Naive thymus-derived CD8-positive, alpha-beta T cell (primary cell): ENCODE data around the gene CRTC2. TPM values are rescaled to one million over a fixed set of nuclear protein-coding genes. Genes with fewer than 3 reads are reported as not detected.
"Not testable (repeated sequence)": the region's sequence is repeated elsewhere in the genome, so short reads cannot be mapped to it uniquely, and the experiment has no call there.

ENCODE experiments used
- ATAC-seq, 2 donors: fragments of 150-1000 bp; cut with Tn5 transposase in 1 of 2; sonication (Bioruptor Pico), chemical (Tn5 transposase) in 1 of 2; 1 replicate in 1 of 2; 2 replicates in 1 of 2; pipeline ENCODE4 v1.10.0; 2021; ENCODE audit warnings: mild to moderate bottlenecking in 2 of 2, moderate library complexity in 2 of 2
- POLR2A ChIA-PET: fragments of 350-600 bp; sonication (Branson Sonifier 250); formaldehyde crosslinking; loops from one replicate; lab custom pipeline; 2021; ENCODE audit warnings: antibody characterized with exemption; lab: Charles Lee
- DNase-seq, 10 donors: peaks; one replicate each; pipeline versions ENCODE4 v3.0.0 to v3.0.0-alpha.2; 2020 to 2022
- H3K27ac Mint-ChIP-seq, 10 donors: one replicate each; pipeline ENCODE4 v1.8.0; 2020 to 2022; ENCODE audit warnings: mild to moderate bottlenecking in 10 of 10, mixed read lengths in 10 of 10, moderate library complexity in 4 of 10, inconsistent platforms in 1 of 10
- H3K27me3 Mint-ChIP-seq, 5 donors: one replicate each; pipeline ENCODE4 v1.8.0; 2021 to 2022; ENCODE audit warnings: mixed read lengths in 5 of 5
- H3K36me3 Mint-ChIP-seq, 3 donors: one replicate each; pipeline ENCODE4 v1.8.0; 2020 to 2022; ENCODE audit warnings: mixed read lengths in 3 of 3, mild to moderate bottlenecking in 2 of 3, inconsistent platforms in 1 of 3
- H3K4me1 Mint-ChIP-seq, 4 donors: one replicate each; pipeline ENCODE4 v1.8.0; 2021 to 2022; ENCODE audit warnings: mixed read lengths in 4 of 4
- H3K4me3 Mint-ChIP-seq, 10 donors: one replicate each; pipeline ENCODE4 v1.8.0; 2020 to 2022; ENCODE audit warnings: mild to moderate bottlenecking in 10 of 10, mixed read lengths in 10 of 10, moderate library complexity in 6 of 10, inconsistent platforms in 1 of 10
- H3K9me3 Mint-ChIP-seq, 9 donors: one replicate each; pipeline ENCODE4 v1.8.0; 2020 to 2022; ENCODE audit warnings: mixed read lengths in 9 of 9, mild to moderate bottlenecking in 3 of 9, inconsistent platforms in 1 of 9, moderate library complexity in 1 of 9
- polyA plus RNA-seq, 3 donors: library from polyadenylated mRNA; unstranded; fragments of 300-500 nt; fragmentation: Illumina TruSeq; gene quantifications; one replicate each; pipeline ENCODE4 v1.2.3, GENCODE V29; 2021
- total RNA-seq, 8 experiments: library from RNA in 2 of 8; stranded (reverse) in 2 of 8; gene quantifications; one replicate each; pipeline ENCODE4 v1.2.3 and lab custom pipeline; 2021 to 2026

Gene CRTC2
- total and polyA plus RNA-seq, 5 experiments from 2014 or later = 21.4 to 147 (median 49.6) TPM

- H3K36me3 Mint-ChIP-seq = peaks cover 0 to 14% (median 0%) of the 10 kb centered on the region in 3 donors
- peak; percentile 92 for ATAC-seq
- H3K4me1 Mint-ChIP-seq = peaks cover 25 to 56% (median 45%) of the 10 kb centered on the region in 4 donors
- POLR2A ChIA-PET = interaction anchor here (0.5 to 12.6 kb wide), 27 partner anchors 9 to 413 kb away, joined by 3 to 211 read pairs (median 5); partner anchors contain the start of genes CHTOP, CREB3L4, CRTC2 and DENND4B
- peak within 1 kb of the TSS; percentile 80 to 97 (median 94) for H3K4me3 Mint-ChIP-seq
- peak within 1 kb of the TSS; percentile 93 to 99 (median 97) for H3K27ac Mint-ChIP-seq
- peaks cover 0 to 2% (median 0%) of the 10 kb centered on the region in 9 donors for H3K9me3 Mint-ChIP-seq
- DNase-seq = peak; percentile 94 to 100 (median 99)
- peaks cover 0 to 3% (median 0%) of the 10 kb centered on the region in 5 donors for H3K27me3 Mint-ChIP-seq
Observed at GRCh38 chr1:153922972-153923925, 35.2 kb downstream of the CRTC2 start, which contains the start of gene GATAD2B. TSS of gene GATAD2B (minus strand) at chr1:153922972. CDS start at chr1:153828347, 94,625 bp downstream.

- DNase-seq = peak in 5 of 10 donors; percentile 23 to 57 (median 52)
- H3K4me3 Mint-ChIP-seq = peak overlapping the region; percentile 80 to 97 (median 94)
Observed at GRCh38 chr1:153922076-153922971, 36.1 kb downstream of the CRTC2 start.

GRCh38 chr1:153921803-153922075 is 36.7 kb downstream of the CRTC2 start:
- H3K9me3 Mint-ChIP-seq = peaks cover 0 to 2% (median 0%) of the 10 kb centered on the region in 9 donors
- peaks cover 0 to 25% (median 0%) of the 10 kb centered on the region in 3 donors for H3K36me3 Mint-ChIP-seq
- DNase-seq = peak in 2 of 10 donors; percentile 7 to 15
- peak overlapping the region; percentile 80 to 97 (median 92) for H3K4me3 Mint-ChIP-seq
- ATAC-seq = no peak
- POLR2A ChIA-PET = interaction anchor here (0.6 to 12.6 kb wide), 16 partner anchors 11 to 299 kb away, joined by 3 to 211 read pairs (median 4); partner anchors contain the start of genes CREB3L4, CRTC2, DENND4B and JTB
- peak overlapping the region; percentile 79 to 98 (median 94) for H3K27ac Mint-ChIP-seq
- H3K4me1 Mint-ChIP-seq = peaks cover 27 to 64% (median 53%) of the 10 kb centered on the region in 4 donors
- H3K27me3 Mint-ChIP-seq = peaks cover 0 to 3% (median 0%) of the 10 kb centered on the region in 5 donors

More at GRCh38 chr1:153922076-153922971, 36.1 kb downstream of the CRTC2 start:
- Mint-ChIP-seq H3K4me1 (peaks cover 27 to 62% (median 50%) of the 10 kb centered on the region in 4 donors), H3K9me3 (peaks cover 0 to 2% (median 0%) of the 10 kb centered on the region in 9 donors), H3K27me3 (peaks cover 0 to 3% (median 0%) of the 10 kb centered on the region in 5 donors), H3K27ac (peak overlapping the region; percentile 93 to 99 (median 97)), H3K36me3 (peaks cover 0 to 23% (median 0%) of the 10 kb centered on the region in 3 donors)
- peak; percentile 1 to 26 for ATAC-seq
- POLR2A ChIA-PET = interaction anchor here (0.5 to 12.6 kb wide), 26 partner anchors 11 to 298 kb away, joined by 3 to 211 read pairs (median 4); partner anchors contain the start of genes CREB3L4, CRTC2, DENND4B and JTB

GRCh38 chr1:153921080-153921802 is 37.2 kb downstream of the CRTC2 start:
- POLR2A ChIA-PET = interaction anchor here (0.7 to 12.6 kb wide), 11 partner anchors 10 to 300 kb away, joined by 3 to 211 read pairs (median 7); partner anchors contain the start of genes CREB3L4, CRTC2, DENND4B and JTB
- peak overlapping the region; percentile 80 to 97 (median 92) for H3K4me3 Mint-ChIP-seq
- H3K9me3 Mint-ChIP-seq = peaks cover 0 to 2% (median 0%) of the 10 kb centered on the region in 9 donors
- peaks cover 0 to 27% (median 0%) of the 10 kb centered on the region in 3 donors for H3K36me3 Mint-ChIP-seq
- ATAC-seq (no peak), DNase-seq (no peak)
- H3K27me3 Mint-ChIP-seq = peaks cover 0 to 3% (median 0%) of the 10 kb centered on the region in 5 donors
- peak overlapping the region; percentile 79 to 98 (median 94) for H3K27ac Mint-ChIP-seq
- peaks cover 28 to 66% (median 56%) of the 10 kb centered on the region in 4 donors for H3K4me1 Mint-ChIP-seq

- Mint-ChIP-seq H3K36me3 (peaks cover 0 to 36% (median 0%) of the 10 kb centered on the region in 3 donors), H3K4me1 (peaks cover 30 to 67% (median 62%) of the 10 kb centered on the region in 4 donors), H3K9me3 (peaks cover 0 to 2% (median 0%) of the 10 kb centered on the region in 9 donors), H3K27me3 (peaks cover 0 to 3% (median 0%) of the 10 kb centered on the region in 5 donors), H3K27ac (peak overlapping the region; percentile 17 to 97 (median 86)), H3K4me3 (peak overlapping the region; percentile 80 to 97 (median 92))
- POLR2A ChIA-PET = interaction anchor here (0.8 to 12.6 kb wide), 7 partner anchors 11 to 137 kb away, joined by 3 to 211 read pairs (median 7); partner anchors contain the start of genes CRTC2, DENND4B, JTB and RPS27
- peak in 3 of 10 donors; percentile 31 to 39 (median 33) for DNase-seq
- no peak for ATAC-seq
Observed at GRCh38 chr1:153919876-153920852, 38.2 kb downstream of the CRTC2 start.

- peak overlapping the region in 5 of 10 donors; percentile 4 to 81 (median 31) for H3K27ac Mint-ChIP-seq
- no peaks in the 10 kb centered on the region for H3K9me3 Mint-ChIP-seq
- ATAC-seq = no peak
- peak overlapping the region in 2 of 10 donors; percentile 0 to 10 for H3K4me3 Mint-ChIP-seq
- H3K27me3 Mint-ChIP-seq = no peaks in the 10 kb centered on the region
- peaks cover 0 to 47% (median 2%) of the 10 kb centered on the region in 3 donors for H3K36me3 Mint-ChIP-seq
- DNase-seq = no peak
- H3K4me1 Mint-ChIP-seq = peaks cover 24 to 79% (median 71%) of the 10 kb centered on the region in 4 donors
- POLR2A ChIA-PET = interaction anchor here (1.2 kb wide), 1 partner anchor 28 kb away, joined by 5 read pairs; no protein-coding TSS in a partner anchor
Observed at GRCh38 chr1:153916297-153916696, 42.1 kb downstream of the CRTC2 start.

GRCh38 chr1:153912349-153912748 is 46.1 kb downstream of the CRTC2 start:
- DNase-seq = no peak
- H3K4me3 Mint-ChIP-seq = peak overlapping the region in 4 of 10 donors; percentile 14 to 49 (median 40)
- peaks cover under 1 to 41% (median 2%) of the 10 kb centered on the region in 3 donors for H3K36me3 Mint-ChIP-seq
- no peak for ATAC-seq
- no peaks in the 10 kb centered on the region for H3K27me3 Mint-ChIP-seq
- POLR2A ChIA-PET = no interaction called here
- no peaks in the 10 kb centered on the region for H3K9me3 Mint-ChIP-seq
- peaks cover 10 to 54% (median 43%) of the 10 kb centered on the region in 4 donors for H3K4me1 Mint-ChIP-seq
- H3K27ac Mint-ChIP-seq = peak overlapping the region in 8 of 10 donors; percentile 11 to 65 (median 28)

GRCh38 chr1:153910560-153910959 is 47.9 kb downstream of the CRTC2 start:
- Mint-ChIP-seq H3K4me1 (peaks cover 13 to 60% (median 47%) of the 10 kb centered on the region in 4 donors), H3K4me3 (peak overlapping the region in 3 of 10 donors; percentile 6 to 49 (median 32))
- POLR2A ChIA-PET = interaction anchor here (1.2 kb wide), 1 partner anchor 11 kb away, joined by 4 read pairs; no protein-coding TSS in a partner anchor

GRCh38 chr1:153908071-153908470 is 50.3 kb downstream of the CRTC2 start:
- Mint-ChIP-seq H3K27ac (peak overlapping the region in 4 of 10 donors; percentile 1 to 62 (median 36)), H3K36me3 (peaks cover 4 to 51% (median 7%) of the 10 kb centered on the region in 3 donors), H3K4me3 (peak overlapping the region in 1 of 10 donors; percentile 6), H3K9me3 (no peaks in the 10 kb centered on the region), H3K4me1 (peaks cover 13 to 62% (median 49%) of the 10 kb centered on the region in 4 donors), H3K27me3 (no peaks in the 10 kb centered on the region)
- DNase-seq = no peak
- POLR2A ChIA-PET = no interaction called here
- no peak for ATAC-seq

More at GRCh38 chr1:153910560-153910959, 47.9 kb downstream of the CRTC2 start:
- ATAC-seq, H3K27me3 Mint-ChIP-seq, DNase-seq, H3K9me3 Mint-ChIP-seq: not testable (repeated sequence)
- peaks cover 4 to 43% (median 7%) of the 10 kb centered on the region in 3 donors for H3K36me3 Mint-ChIP-seq
- H3K27ac Mint-ChIP-seq = peak overlapping the region in 2 of 10 donors; percentile 9 to 43
